Endothelial cell (in vitro differentiated cells): ENCODE results near the gene NHLRC4. TPM values are rescaled to one million over a fixed set of nuclear protein-coding genes. Genes with fewer than 3 reads are reported as not detected.

ENCODE experiments used
- DNase-seq: peaks from one replicate; pipeline ENCODE4 v3.0.0; 2021; ENCODE audit warnings: low spot score
- H3K27ac Mint-ChIP-seq: one replicate; pipeline ENCODE4 v1.8.0; 2021; ENCODE audit warnings: mixed read lengths, inconsistent platforms; ENCODE audit not compliant: unreplicated experiment
- H3K27me3 Mint-ChIP-seq: one replicate; pipeline ENCODE4 v1.8.0; 2021; ENCODE audit warnings: mild to moderate bottlenecking, moderate library complexity, mixed read lengths, inconsistent platforms; ENCODE audit not compliant: unreplicated experiment
- H3K36me3 Mint-ChIP-seq: one replicate; pipeline ENCODE4 v1.8.0; 2021; ENCODE audit warnings: mild to moderate bottlenecking, low read depth, mixed read lengths, inconsistent platforms; ENCODE audit not compliant: unreplicated experiment
- H3K4me1 Mint-ChIP-seq: one replicate; pipeline ENCODE4 v1.8.0; 2021; ENCODE audit warnings: mild to moderate bottlenecking, mixed read lengths, inconsistent platforms; ENCODE audit not compliant: unreplicated experiment
- H3K4me3 Mint-ChIP-seq: one replicate; pipeline ENCODE4 v1.8.0; 2021; ENCODE audit warnings: mild to moderate bottlenecking, mixed read lengths, inconsistent platforms; ENCODE audit not compliant: unreplicated experiment
- H3K9me3 Mint-ChIP-seq: one replicate; pipeline ENCODE4 v1.8.0; 2021; ENCODE audit warnings: mixed read lengths, inconsistent platforms; ENCODE audit not compliant: unreplicated experiment
- CTCF ChIP-seq: fragments of 200-600 bp; sonication (generic); IDR thresholded peaks from one replicate; pipeline ENCODE4 v1.5.0; 2021; ENCODE audit warnings: antibody characterized with exemption; ENCODE audit not compliant: unreplicated experiment
- total RNA-seq: library from RNA; stranded (reverse); fragmentation: NEBNext Ultra II Directional; extraction: Animal tissue kit (Norgen Biotek cat#: 25700); gene quantifications from one replicate; pipeline ENCODE4 v1.2.1, GENCODE V29; 2021; ENCODE audit not compliant: unreplicated experiment

The NHLRC4 gene
- total RNA-seq, 1 donor from 2014 or later, result 0.69 TPM

- TF ChIP-seq CTCF, result no peak
- no peak overlapping the region for H3K4me3 Mint-ChIP-seq
- H3K27ac Mint-ChIP-seq, result no peak overlapping the region
- H3K9me3 Mint-ChIP-seq, result no peaks in the 10 kb centered on the region
- no peak for DNase-seq
- H3K27me3 Mint-ChIP-seq, result peaks cover 18% of the 10 kb centered on the region
- peaks cover 5% of the 10 kb centered on the region for H3K4me1 Mint-ChIP-seq
- peaks cover 12% of the 10 kb centered on the region for H3K36me3 Mint-ChIP-seq
These were observed 46.0 kb upstream of the NHLRC4 start for GRCh38 chr16:520847-521246.

DNA sequence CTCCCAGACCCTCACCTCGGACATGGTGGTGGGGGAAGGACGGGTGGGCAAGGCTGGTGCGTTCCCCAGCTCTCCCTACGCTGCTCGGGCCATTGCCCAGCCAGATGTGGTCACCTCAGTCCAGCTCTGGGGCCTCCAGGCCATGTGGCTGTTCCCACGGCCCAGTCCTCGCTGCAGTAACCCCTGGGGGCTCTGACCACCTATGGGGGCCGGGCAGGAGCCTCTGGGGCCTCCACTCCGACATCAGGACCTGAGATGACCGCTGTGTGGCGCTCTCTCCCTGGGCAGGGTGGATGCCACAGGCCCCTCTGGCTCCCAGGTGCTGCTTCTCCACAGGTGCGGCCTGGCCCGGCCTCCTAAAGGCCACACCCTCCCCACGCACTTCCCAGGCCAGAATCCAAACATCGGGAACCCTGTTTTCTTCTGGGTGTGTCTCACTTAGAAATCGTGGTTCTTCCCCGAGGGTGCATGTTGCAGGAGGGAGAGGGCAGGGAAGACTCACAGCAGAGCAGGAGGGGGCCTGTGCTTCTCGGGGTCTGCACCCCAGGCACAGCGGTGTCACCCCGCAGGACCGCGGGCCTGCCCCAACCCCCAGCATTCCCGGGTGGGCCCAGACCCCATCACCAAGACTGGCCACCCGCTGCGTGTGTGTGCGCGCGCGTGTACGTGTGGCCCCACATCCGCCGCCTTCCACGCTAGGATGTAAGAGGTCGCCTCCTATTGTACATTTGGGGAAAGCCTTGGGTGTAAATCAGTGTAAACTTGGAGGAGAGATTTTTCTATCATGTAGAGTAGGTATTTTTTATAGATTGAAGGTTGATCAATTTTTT is 45.2 kb upstream of the NHLRC4 start:
- H3K27ac Mint-ChIP-seq, result no peak overlapping the region
- H3K27me3 Mint-ChIP-seq, result peaks cover 19% of the 10 kb centered on the region
- DNase-seq, result no peak
- no peak for TF ChIP-seq CTCF
- peaks cover 12% of the 10 kb centered on the region for H3K36me3 Mint-ChIP-seq
- peaks cover 7% of the 10 kb centered on the region for H3K4me1 Mint-ChIP-seq
- H3K9me3 Mint-ChIP-seq, result no peaks in the 10 kb centered on the region
- no peak overlapping the region for H3K4me3 Mint-ChIP-seq

DNA sequence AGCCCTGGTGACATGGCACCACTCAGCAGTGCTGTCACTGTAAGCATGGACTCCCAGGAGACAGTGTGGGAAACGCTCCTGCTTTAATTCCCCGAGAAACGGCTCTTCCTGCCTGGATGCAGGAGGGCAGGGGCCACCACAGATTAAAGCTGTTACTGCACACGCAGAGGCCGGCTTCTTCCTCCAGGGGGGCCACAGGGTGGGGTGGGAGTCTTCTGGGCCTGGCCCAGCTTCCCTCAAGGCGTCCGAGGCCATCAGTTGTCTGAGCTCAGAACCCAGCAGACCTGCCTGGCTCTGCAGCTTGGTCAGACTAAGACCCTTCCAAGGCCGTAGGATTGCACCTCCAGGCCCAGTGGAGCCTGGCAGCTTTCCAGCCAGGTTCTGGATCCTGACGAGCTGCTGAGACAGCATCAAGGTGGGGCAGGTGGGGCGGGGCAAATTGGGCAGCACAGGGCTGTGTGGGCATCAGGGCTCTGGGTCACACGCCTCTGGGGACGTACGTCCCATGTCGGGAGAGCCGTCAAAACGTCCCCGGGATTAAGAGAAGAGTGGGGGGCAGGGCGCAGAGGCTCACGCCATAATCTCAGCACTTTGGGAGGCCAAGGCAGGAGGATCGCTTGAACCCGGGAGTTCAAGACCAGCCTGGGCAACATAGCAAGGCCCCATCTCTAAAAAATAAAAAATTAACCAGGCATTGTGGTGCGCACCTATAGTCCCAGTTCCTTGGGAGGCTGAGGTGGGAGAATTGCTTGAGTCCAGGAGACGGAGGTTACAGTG is 44.3 kb upstream of the NHLRC4 start:
- H3K4me1 Mint-ChIP-seq, result peaks cover 8% of the 10 kb centered on the region
- H3K27me3 Mint-ChIP-seq, result peaks cover 20% of the 10 kb centered on the region
- TF ChIP-seq CTCF, result no peak
- no peak for DNase-seq
- no peaks in the 10 kb centered on the region for H3K9me3 Mint-ChIP-seq
- H3K36me3 Mint-ChIP-seq, result peaks cover 7% of the 10 kb centered on the region
- H3K27ac Mint-ChIP-seq, result peak overlapping the region; percentile 30
- no peak overlapping the region for H3K4me3 Mint-ChIP-seq

DNA sequence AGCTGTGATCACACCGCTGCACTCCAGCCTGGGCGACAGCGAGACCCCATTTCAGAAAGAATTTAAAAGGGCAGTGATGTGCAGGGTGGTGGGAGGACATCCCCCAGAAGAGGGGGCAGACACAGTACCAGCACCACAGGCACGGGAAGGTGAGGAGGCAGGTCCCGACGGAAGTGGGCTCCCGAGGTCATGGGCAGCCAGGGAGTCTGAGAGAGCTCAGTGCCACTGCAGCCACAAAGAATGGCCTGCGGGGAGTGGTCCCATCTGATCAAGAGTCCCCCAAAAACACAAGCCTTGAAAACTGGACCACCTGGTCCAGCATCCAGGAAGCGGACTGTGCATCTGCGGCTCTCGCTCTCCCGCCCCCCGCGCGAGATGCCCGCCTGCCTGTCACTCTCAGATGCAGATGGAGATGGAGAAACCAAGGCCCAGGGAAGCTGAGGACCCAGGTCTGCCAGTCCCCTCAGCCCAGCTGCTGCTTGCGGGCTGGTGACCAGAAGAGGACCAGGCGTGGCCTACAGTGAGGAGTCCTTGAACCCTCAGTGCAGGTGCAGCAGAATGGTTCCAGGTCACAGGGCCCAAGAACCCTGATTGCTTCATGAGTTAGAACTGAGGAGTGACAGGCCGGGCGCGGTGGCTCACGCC is 43.6 kb upstream of the NHLRC4 start:
- H3K4me1 Mint-ChIP-seq, result peaks cover 8% of the 10 kb centered on the region
- peaks cover 19% of the 10 kb centered on the region for H3K27me3 Mint-ChIP-seq
- DNase-seq, result no peak
- H3K27ac Mint-ChIP-seq, result peak overlapping the region; percentile 30
- no peak overlapping the region for H3K4me3 Mint-ChIP-seq
- no peak for TF ChIP-seq CTCF
- no peaks in the 10 kb centered on the region for H3K9me3 Mint-ChIP-seq
- H3K36me3 Mint-ChIP-seq, result peaks cover 7% of the 10 kb centered on the region
